ENCODE measurements around the gene MARK3.
"Not testable (repeated sequence)": the region's sequence is repeated elsewhere in the genome, so short reads cannot be mapped to it uniquely, and the experiment has no call there.

The MARK3 gene

GRCh38 chr14:103495854-103496253, 110.6 kb downstream of the MARK3 start:
- no peak for DNase-seq

GRCh38 chr14:103496776-103497175, 111.6 kb downstream of the MARK3 start:
- no peak for DNase-seq

- no peak for DNase-seq
These were observed 114.5 kb downstream of the MARK3 start for GRCh38 chr14:103499709-103500108.

- peak; percentile 59 for DNase-seq
These were observed 115.2 kb downstream of the MARK3 start for GRCh38 chr14:103500148-103500990.

GRCh38 chr14:103501041-103501870, 116.0 kb downstream of the MARK3 start:
- DNase-seq: no peak

- DNase-seq: no peak
These were observed 116.9 kb downstream of the MARK3 start for GRCh38 chr14:103501921-103502669.

GRCh38 chr14:103502877-103503276, 117.7 kb downstream of the MARK3 start:
- no peak for DNase-seq

GRCh38 chr14:103503296-103503695, 118.1 kb downstream of the MARK3 start:
- DNase-seq: no peak

- DNase-seq: no peak
These were observed 119.9 kb downstream of the MARK3 start for GRCh38 chr14:103504991-103505565.

- no peak for DNase-seq
These were observed 122.5 kb downstream of the MARK3 start for GRCh38 chr14:103507751-103508150.

- no peak for DNase-seq
These were observed 123.5 kb downstream of the MARK3 start for GRCh38 chr14:103508521-103509329.

- DNase-seq: no peak
These were observed 124.9 kb downstream of the MARK3 start for GRCh38 chr14:103509864-103510723.

GRCh38 chr14:103510724-103511693, 125.8 kb downstream of the MARK3 start:
- no peak for DNase-seq

GRCh38 chr14:103512180-103512579, 127.0 kb downstream of the MARK3 start:
- not testable (repeated sequence) for DNase-seq

GRCh38 chr14:103512701-103513611, 127.7 kb downstream of the MARK3 start:
- DNase-seq: no peak

- no peak for DNase-seq
These were observed 129.6 kb downstream of the MARK3 start for GRCh38 chr14:103514596-103515421.

GRCh38 chr14:103516426-103517173, 131.4 kb downstream of the MARK3 start:
- DNase-seq: no peak
